ENCODE data around the gene WDR18.
A peak's percentile ranks its signal among the peaks of the same experiment; 100 is the strongest.

WDR18 gene

GRCh38 chr19:970695-971094 lies 13.4 kb upstream of the WDR18 start:
- DNase-seq = no peak

GRCh38 chr19:971795-972194 lies 12.3 kb upstream of the WDR18 start:
- DNase-seq = no peak

GRCh38 chr19:972281-972680 lies 11.9 kb upstream of the WDR18 start:
- DNase-seq = no peak

- no peak for DNase-seq
These were observed 10.2 kb upstream of the WDR18 start for GRCh38 chr19:973726-974563.

GRCh38 chr19:974564-975257 lies 9.4 kb upstream of the WDR18 start:
- no peak for DNase-seq

- DNase-seq = no peak
These were observed 7.7 kb upstream of the WDR18 start for GRCh38 chr19:976476-976875.

- DNase-seq = no peak
These were observed 7.1 kb upstream of the WDR18 start for GRCh38 chr19:977058-977464.

- DNase-seq = no peak
These were observed 4.8 kb upstream of the WDR18 start for GRCh38 chr19:979318-979741.

GRCh38 chr19:980133-980998 lies 3.8 kb upstream of the WDR18 start:
- no peak for DNase-seq

- DNase-seq = peak; percentile 72
These were observed 1.5 kb upstream of the WDR18 start for GRCh38 chr19:982567-983170.

- no peak for DNase-seq
These were observed 1.9 kb downstream of the WDR18 start for GRCh38 chr19:986083-986482.

- no peak for DNase-seq
These were observed 3.9 kb downstream of the WDR18 start for GRCh38 chr19:988081-988480.

GRCh38 chr19:988510-988909 lies 4.4 kb downstream of the WDR18 start:
- DNase-seq = no peak

- no peak for DNase-seq
These were observed 5.4 kb downstream of the WDR18 start for GRCh38 chr19:989381-990081.

GRCh38 chr19:990119-990571 lies 6.0 kb downstream of the WDR18 start:
- no peak for DNase-seq

- no peak for DNase-seq
These were observed 6.6 kb downstream of the WDR18 start for GRCh38 chr19:990746-991145.

GRCh38 chr19:991174-991931 lies 7.2 kb downstream of the WDR18 start:
- DNase-seq = peak; percentile 90

GRCh38 chr19:991932-992669 lies 8.0 kb downstream of the WDR18 start:
- DNase-seq = no peak

- DNase-seq = no peak
These were observed 8.5 kb downstream of the WDR18 start for GRCh38 chr19:992670-993055.

GRCh38 chr19:993361-993830 lies 9.3 kb downstream of the WDR18 start:
- no peak for DNase-seq

Measured in stimulated activated CD4-positive, alpha-beta T cell treated with anti-CD3 and anti-CD28 coated beads, Interleukin-1b, Interleukin-23, amount 100 ng/mL, for 48 hours (primary cell).